Measurements from ENCODE around the gene ZNF132.
"Not testable (repeated sequence)": the region's sequence is repeated elsewhere in the genome, so short reads cannot be mapped to it uniquely, and the experiment has no call there.

Gene ZNF132

GRCh38 chr19:58406818-58407657, 32.9 kb downstream of the ZNF132 start:
- no peak for DNase-seq

- not testable (repeated sequence) for DNase-seq
Observed at GRCh38 chr19:58403920-58404478, 36.0 kb downstream of the ZNF132 start.

GRCh38 chr19:58401840-58402421, 38.0 kb downstream of the ZNF132 start:
- no peak for DNase-seq

- peak; percentile 99 for DNase-seq
Observed at GRCh38 chr19:58400916-58401839, 38.8 kb downstream of the ZNF132 start.

- DNase-seq = no peak
Observed at GRCh38 chr19:58400316-58400915, 39.5 kb downstream of the ZNF132 start.

GRCh38 chr19:58399903-58400302, 40.0 kb downstream of the ZNF132 start:
- no peak for DNase-seq

- no peak for DNase-seq
Observed at GRCh38 chr19:58398545-58398944, 41.4 kb downstream of the ZNF132 start.

- DNase-seq = no peak
Observed at GRCh38 chr19:58398087-58398486, 41.9 kb downstream of the ZNF132 start.

- DNase-seq = no peak
Observed at GRCh38 chr19:58397533-58398037, 42.4 kb downstream of the ZNF132 start.

GRCh38 chr19:58396691-58397532, 43.0 kb downstream of the ZNF132 start:
- DNase-seq = no peak

GRCh38 chr19:58395979-58396627, 43.9 kb downstream of the ZNF132 start:
- DNase-seq = no peak

GRCh38 chr19:58395220-58395978, 44.6 kb downstream of the ZNF132 start, which contains the start of gene RNF225:
Gene RNF225, plus strand, starts transcription at chr19:58395656. Its CDS starts 434 bp downstream, at chr19:58396090.
- peak; percentile 34 for DNase-seq

GRCh38 chr19:58394821-58395219, 45.1 kb downstream of the ZNF132 start:
- no peak for DNase-seq

- DNase-seq = no peak
Observed at GRCh38 chr19:58393725-58394033, 46.3 kb downstream of the ZNF132 start.

GRCh38 chr19:58392945-58393724, 46.8 kb downstream of the ZNF132 start:
- DNase-seq = no peak

- no peak for DNase-seq
Observed at GRCh38 chr19:58388175-58388526, 51.8 kb downstream of the ZNF132 start.

- DNase-seq = peak; percentile 26
Observed at GRCh38 chr19:58387338-58388174, 52.4 kb downstream of the ZNF132 start.

GRCh38 chr19:58386576-58387337, 53.2 kb downstream of the ZNF132 start, which contains the start of gene RPS5:
Gene RPS5, plus strand, starts transcription at chr19:58387269. Its CDS starts 869 bp downstream, at chr19:58388138.
- peak; percentile 99 for DNase-seq

All from RPMI8226 (cell line).